Posterior vena cava (tissue), 2 donors: ENCODE results near the gene RSBN1L. TPM values are rescaled to one million over a fixed set of nuclear protein-coding genes. Genes with fewer than 3 reads are reported as not detected.
"Not testable (repeated sequence)": the region's sequence is repeated elsewhere in the genome, so short reads cannot be mapped to it uniquely, and the experiment has no call there.

Experiments used
- DNase-seq: peaks from one replicate; pipeline ENCODE4 v3.0.0-alpha.2; 2020; ENCODE audit warnings: low spot score
- intact Hi-C, 2 donors: fragments of 100-400 bp; cut with DNase I; formaldehyde crosslinking; loops; one replicate each; pipeline versions ENCODE4 v1.14.1 to v1.14.2; 2022 to 2023
- long read RNA-seq, 2 donors: library from polyadenylated mRNA; unstranded; transcript quantifications; one replicate each; pipeline ENCODE4 v2.0.0, GENCODE V29; 2020 to 2021
- total RNA-seq, 2 donors: library from RNA; stranded (reverse); fragmentation: NEBNext Ultra II Directional; extraction: Animal tissue kit (Norgen Biotek cat#: 25700); gene quantifications; one replicate each; pipeline ENCODE4 v1.2.1, GENCODE V29; 2021
- donor health status: DM: yes; HTN: yes; CAD: no.
- donor health status: DM: yes; HTN: yes; CAD: no.

The RSBN1L gene
- 10 to 100 TPM; 19.2 to 19.8 TPM for total RNA-seq
- long read RNA-seq, donor 1, partial matches to known transcripts: 6 of 8 reads
- long read RNA-seq, donor 1, other reads (novel, unspliced or antisense): 2 of 8 reads
- long read RNA-seq, donor 2, partial matches to known transcripts: 11 of 13 reads
- long read RNA-seq, donor 2, other reads (novel, unspliced or antisense): 2 of 13 reads

- peak; percentile 99 for DNase-seq
- intact Hi-C loops: no loop called here
Measured at GRCh38 chr7:77696057-77696642, at the start of gene RSBN1L. Gene RSBN1L, plus strand, starts transcription at chr7:77696459. Its CDS starts 11 bp downstream, at chr7:77696470.

DNA sequence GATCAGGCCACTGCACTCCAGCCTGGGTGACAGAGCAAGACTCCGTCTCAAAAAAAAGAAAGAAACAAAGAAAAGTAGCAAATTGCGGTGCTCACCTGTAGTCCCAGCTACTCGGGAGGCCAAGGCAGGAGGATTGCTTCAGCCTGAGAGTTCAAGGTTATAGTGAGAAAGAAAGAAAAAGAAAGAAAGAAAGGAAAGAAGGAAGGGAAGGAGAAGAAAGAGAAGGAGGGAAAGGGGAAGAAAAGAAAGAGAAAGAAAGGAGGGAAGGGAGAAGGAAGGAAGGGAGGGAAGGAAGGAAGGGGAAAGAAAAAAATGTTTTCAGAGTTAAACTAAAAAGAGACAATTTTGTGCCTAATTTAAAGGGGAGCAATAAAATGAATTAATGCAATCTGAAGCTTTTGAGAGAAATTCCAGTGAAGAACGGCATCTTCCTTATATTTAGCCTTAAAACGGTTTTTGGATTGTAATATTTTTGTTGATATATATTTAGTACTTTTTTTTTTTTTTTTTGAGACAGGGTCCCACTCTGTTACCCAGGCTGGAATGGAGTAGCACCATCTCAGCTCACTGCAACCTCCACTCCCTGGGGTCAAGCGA lies 47.4 kb upstream of the RSBN1L start:
- intact Hi-C loops: no loop called here
- no peak for DNase-seq

- intact Hi-C loops: no loop called here
Measured at GRCh38 chr7:77649716-77650349, 46.4 kb upstream of the RSBN1L start.

GRCh38 chr7:77651575-77652162 lies 44.6 kb upstream of the RSBN1L start:
- intact Hi-C loops: no loop called here
- no peak for DNase-seq

More at GRCh38 chr7:77649716-77650349, 46.4 kb upstream of the RSBN1L start:
- no peak for DNase-seq

- DNase-seq, intact Hi-C loops: not testable (repeated sequence)
Measured at GRCh38 chr7:77652826-77653225, 43.4 kb upstream of the RSBN1L start.

GRCh38 chr7:77653572-77653971 lies 42.7 kb upstream of the RSBN1L start:
- DNase-seq: no peak
- intact Hi-C loops: no loop called here

DNA sequence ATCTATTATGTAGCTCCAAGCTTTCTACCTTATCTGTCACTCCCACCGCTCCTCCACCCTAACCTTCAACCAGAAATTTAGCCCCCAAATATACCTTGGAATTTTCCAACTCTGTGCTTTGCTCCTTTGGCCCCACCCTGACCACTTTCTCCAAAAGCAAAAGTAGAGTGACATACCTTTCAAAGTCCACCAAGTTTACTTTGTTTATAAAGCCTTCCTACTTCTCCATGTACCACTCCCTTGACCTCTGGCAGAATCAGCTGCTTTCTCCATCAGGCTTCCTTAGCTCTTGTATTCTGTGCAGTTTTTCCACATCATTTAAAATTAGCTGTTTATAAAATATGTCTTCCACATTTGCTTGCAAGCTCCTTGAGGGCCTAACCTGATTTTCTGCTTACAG lies 40.9 kb upstream of the RSBN1L start:
- DNase-seq: no peak
- intact Hi-C loops: loop anchor here in 1 of 2 donors (5.0 kb wide), 1 partner anchor 102 kb away; no protein-coding TSS in a partner anchor

- intact Hi-C loops: loop anchor here in 1 of 2 donors (5.0 kb wide), 1 partner anchor 101 kb away; no protein-coding TSS in a partner anchor
- DNase-seq: no peak
Measured at GRCh38 chr7:77655836-77656455, 40.3 kb upstream of the RSBN1L start.

- intact Hi-C loops: loop anchor here (2.0 to 5.0 kb wide), 2 partner anchors 100 to 101 kb away; no protein-coding TSS in a partner anchor
- no peak for DNase-seq
Measured at GRCh38 chr7:77657427-77658224, 38.6 kb upstream of the RSBN1L start.

DNA sequence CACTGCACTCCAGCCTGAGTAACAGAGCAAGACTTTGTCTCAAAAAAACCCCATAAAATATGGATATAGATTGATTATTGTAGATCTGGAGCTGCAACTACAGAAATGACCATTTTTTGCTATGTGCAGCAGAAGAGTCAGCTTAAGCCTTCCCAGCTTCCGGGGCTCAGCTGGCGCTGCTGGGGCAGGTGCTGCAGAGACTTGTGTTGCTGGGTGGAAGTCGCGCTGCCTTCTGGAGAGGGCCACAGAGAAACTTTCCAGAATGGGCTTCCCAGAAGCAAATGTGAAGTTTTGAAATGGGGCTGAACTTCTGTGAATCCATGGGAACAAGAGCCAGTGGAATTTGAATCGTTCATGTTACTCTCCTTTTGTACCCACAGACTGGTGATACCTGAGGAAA lies 37.3 kb upstream of the RSBN1L start:
- intact Hi-C loops: loop anchor here (2.0 to 5.0 kb wide), 2 partner anchors 98 to 100 kb away; no protein-coding TSS in a partner anchor
- DNase-seq: no peak

DNA sequence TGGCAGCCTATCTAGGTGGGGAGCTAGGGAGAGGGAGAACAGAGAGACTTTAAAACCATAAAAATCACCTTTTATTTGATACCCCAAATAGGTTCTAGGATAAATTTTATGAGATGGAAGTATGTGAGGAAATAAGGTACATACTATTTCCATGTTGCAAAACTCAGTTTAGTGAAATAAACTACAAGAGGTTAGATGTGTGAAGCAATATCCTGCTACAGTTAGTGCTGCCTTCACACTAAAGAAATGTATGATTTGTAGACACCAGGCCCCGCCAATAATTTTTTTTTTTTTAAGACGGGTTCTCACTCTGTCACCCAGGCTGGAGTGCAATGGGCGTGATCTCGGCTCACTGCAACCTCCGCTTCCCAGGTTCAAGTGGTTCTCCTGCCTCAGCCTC lies 34.4 kb upstream of the RSBN1L start:
- intact Hi-C loops: no loop called here

GRCh38 chr7:77662869-77663268 lies 33.4 kb upstream of the RSBN1L start:
- DNase-seq: no peak
- intact Hi-C loops: no loop called here

More for the DNA sequence above, 34.4 kb upstream of the RSBN1L start:
- DNase-seq: no peak

GRCh38 chr7:77664715-77665114 lies 31.5 kb upstream of the RSBN1L start:
- DNase-seq: no peak

DNA sequence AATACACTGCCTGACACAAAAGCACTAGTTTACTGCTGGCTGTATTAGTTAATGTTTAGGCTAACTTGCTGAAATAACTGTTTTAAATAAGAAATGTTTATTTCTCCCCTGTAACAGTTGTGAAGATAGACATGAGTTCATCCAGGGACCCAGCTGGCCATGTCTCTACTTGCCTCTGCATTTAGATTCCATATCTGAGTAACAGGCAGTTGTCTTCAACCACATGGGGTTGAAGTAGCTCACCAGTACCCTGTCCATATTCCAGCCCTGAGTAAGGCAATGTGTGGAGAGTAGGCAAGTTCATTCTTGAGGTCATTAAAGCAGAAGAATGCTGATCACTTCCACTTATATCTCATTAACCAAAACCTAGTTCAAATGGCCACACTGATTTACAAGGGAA lies 31.1 kb upstream of the RSBN1L start:
- intact Hi-C loops: no loop called here

More at GRCh38 chr7:77664715-77665114, 31.5 kb upstream of the RSBN1L start:
- intact Hi-C loops: no loop called here

GRCh38 chr7:77667459-77668086 lies 28.7 kb upstream of the RSBN1L start:
- DNase-seq: no peak
- intact Hi-C loops: no loop called here

More for the DNA sequence above, 31.1 kb upstream of the RSBN1L start:
- DNase-seq: no peak

DNA sequence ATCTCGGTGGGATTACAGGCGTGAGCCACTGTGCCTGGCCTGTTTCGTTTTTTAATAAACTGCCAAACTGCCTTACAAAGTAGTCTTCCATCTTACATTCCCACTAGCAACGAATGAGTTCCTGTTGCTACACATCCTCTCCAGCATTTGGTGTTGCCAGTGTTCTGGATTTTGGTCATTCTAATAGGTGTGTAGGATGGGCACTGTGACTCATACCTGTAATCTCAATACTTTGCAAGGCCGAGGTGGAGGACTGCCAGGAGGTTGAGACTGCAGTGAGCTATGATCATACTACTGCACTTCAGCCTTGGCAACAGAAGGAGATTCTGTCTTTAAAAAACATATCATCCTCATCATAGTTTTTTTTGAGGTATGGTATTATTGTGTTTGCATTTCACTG lies 21.4 kb upstream of the RSBN1L start:
- intact Hi-C loops: no loop called here
- no peak for DNase-seq

DNA sequence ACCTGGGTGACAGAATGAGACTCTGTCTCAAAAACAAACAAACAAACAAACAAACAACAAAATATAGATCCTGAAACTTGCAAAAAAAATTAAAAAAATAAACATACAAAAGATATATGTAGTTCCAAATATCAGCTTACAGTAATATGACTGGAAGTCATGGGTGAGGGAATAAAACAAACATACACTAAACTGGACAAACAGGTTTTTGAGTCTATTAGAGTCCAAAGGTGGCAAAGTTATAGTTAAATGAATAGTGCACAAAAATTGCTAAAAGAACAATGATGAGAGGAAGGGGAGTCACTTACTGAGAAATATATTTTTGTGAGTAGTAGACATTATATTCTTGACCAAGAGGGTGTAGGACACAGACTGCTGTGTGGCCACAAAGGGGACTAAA lies 16.7 kb upstream of the RSBN1L start:
- intact Hi-C loops: no loop called here
- no peak for DNase-seq

GRCh38 chr7:77680266-77680665 lies 16.0 kb upstream of the RSBN1L start:
- DNase-seq: no peak
- intact Hi-C loops: no loop called here
